NB4 (cell line): ENCODE measurements around the gene FAM24A.

Source experiments
- MYC ChIP-seq: IDR thresholded peaks from 2 replicates; pipeline ENCODE4 v1.6.1; 2011; ENCODE audit warnings: low read depth, low read length
- POLR2A ChIP-seq: IDR thresholded peaks from 2 replicates; pipeline ENCODE4 v1.6.1; 2011; ENCODE audit warnings: mild to moderate bottlenecking; ENCODE audit not compliant: insufficient read length; ENCODE audit errors: extremely low read depth
- TF ChIP-seq, protein P1 (sequence below): IDR thresholded peaks from one replicate; pipeline ENCODE4 v1.5.1; 2012; ENCODE audit warnings: low read depth, low read length
- TF ChIP-seq, protein P2 (sequence below): IDR thresholded peaks from 2 replicates; pipeline ENCODE4 v1.6.1; 2011; ENCODE audit warnings: low read depth, low read length

DNA sequence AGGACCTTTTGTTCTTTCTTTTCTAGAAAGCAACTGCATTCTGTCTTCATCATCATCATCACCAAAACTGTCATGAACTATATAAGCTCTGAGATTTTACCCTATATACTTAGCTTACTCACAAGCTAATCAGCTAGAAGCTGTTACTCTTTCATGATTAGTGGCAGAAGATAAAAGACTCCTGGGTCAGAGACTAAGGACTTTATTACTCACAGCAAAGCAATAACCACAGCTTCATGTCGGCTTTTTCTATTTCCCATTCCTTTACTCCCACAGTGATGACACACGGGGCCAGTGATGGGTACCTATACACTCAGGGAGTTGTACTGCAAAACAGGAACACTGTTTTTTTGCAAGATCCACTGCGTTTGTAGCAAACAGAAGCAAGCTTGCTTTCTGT, 52.0 kb downstream of the FAM24A start:
- TF ChIP-seq, protein P1, sequence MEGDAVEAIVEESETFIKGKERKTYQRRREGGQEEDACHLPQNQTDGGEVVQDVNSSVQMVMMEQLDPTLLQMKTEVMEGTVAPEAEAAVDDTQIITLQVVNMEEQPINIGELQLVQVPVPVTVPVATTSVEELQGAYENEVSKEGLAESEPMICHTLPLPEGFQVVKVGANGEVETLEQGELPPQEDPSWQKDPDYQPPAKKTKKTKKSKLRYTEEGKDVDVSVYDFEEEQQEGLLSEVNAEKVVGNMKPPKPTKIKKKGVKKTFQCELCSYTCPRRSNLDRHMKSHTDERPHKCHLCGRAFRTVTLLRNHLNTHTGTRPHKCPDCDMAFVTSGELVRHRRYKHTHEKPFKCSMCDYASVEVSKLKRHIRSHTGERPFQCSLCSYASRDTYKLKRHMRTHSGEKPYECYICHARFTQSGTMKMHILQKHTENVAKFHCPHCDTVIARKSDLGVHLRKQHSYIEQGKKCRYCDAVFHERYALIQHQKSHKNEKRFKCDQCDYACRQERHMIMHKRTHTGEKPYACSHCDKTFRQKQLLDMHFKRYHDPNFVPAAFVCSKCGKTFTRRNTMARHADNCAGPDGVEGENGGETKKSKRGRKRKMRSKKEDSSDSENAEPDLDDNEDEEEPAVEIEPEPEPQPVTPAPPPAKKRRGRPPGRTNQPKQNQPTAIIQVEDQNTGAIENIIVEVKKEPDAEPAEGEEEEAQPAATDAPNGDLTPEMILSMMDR = no peak
- TF ChIP-seq, protein P2, sequence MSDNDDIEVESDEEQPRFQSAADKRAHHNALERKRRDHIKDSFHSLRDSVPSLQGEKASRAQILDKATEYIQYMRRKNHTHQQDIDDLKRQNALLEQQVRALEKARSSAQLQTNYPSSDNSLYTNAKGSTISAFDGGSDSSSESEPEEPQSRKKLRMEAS = no peak
- TF ChIP-seq POLR2A = no peak
- no peak for TF ChIP-seq MYC
